ENCODE measurements around the gene KCNIP2. TPM values are rescaled to one million over a fixed set of nuclear protein-coding genes. Genes with fewer than 3 reads are reported as not detected.

The KCNIP2 gene
- total RNA-seq, 4 donors from 2014 or later, result 3.5 to 11.6 (median 5.5) TPM

- Histone ChIP-seq H3K4me3 (peak overlapping the region; percentile 28 to 56 (median 51)), H3K9me3 (no peaks in the 10 kb centered on the region), H3K4me1 (peaks cover 3 to 48% (median 24%) of the 10 kb centered on the region in 4 donors), H3K27me3 (peaks cover 0 to 22% of the 10 kb centered on the region in 2 donors), H3K27ac (no peak overlapping the region), H3K36me3 (peaks cover 0 to 4% (median 0%) of the 10 kb centered on the region in 3 donors)
- TF ChIP-seq, protein P1, sequence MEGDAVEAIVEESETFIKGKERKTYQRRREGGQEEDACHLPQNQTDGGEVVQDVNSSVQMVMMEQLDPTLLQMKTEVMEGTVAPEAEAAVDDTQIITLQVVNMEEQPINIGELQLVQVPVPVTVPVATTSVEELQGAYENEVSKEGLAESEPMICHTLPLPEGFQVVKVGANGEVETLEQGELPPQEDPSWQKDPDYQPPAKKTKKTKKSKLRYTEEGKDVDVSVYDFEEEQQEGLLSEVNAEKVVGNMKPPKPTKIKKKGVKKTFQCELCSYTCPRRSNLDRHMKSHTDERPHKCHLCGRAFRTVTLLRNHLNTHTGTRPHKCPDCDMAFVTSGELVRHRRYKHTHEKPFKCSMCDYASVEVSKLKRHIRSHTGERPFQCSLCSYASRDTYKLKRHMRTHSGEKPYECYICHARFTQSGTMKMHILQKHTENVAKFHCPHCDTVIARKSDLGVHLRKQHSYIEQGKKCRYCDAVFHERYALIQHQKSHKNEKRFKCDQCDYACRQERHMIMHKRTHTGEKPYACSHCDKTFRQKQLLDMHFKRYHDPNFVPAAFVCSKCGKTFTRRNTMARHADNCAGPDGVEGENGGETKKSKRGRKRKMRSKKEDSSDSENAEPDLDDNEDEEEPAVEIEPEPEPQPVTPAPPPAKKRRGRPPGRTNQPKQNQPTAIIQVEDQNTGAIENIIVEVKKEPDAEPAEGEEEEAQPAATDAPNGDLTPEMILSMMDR (IDR thresholded peaks at IDR 0.05), result no peak
- TF ChIP-seq POLR2A (IDR thresholded peaks at IDR 0.05), result no peak
- peak in 1 of 3 donors; percentile 44 for DNase-seq
These were observed 63.3 kb downstream of the KCNIP2 start for GRCh38 chr10:101780187-101780817.

- Histone ChIP-seq H3K9me3 (no peaks in the 10 kb centered on the region), H3K27me3 (peaks cover 0 to 28% of the 10 kb centered on the region in 2 donors), H3K36me3 (no peaks in the 10 kb centered on the region), H3K4me3 (peak overlapping the region; percentile 28 to 56 (median 51)), H3K27ac (no peak overlapping the region), H3K4me1 (peaks cover 3 to 55% (median 30%) of the 10 kb centered on the region in 4 donors)
- peak; percentile 81 to 92 (median 90) for DNase-seq
- TF ChIP-seq, protein P1 (IDR thresholded peaks at IDR 0.05), result peak; percentile 47 to 95 (median 74)
- TF ChIP-seq POLR2A (IDR thresholded peaks at IDR 0.05), result no peak
These were observed 63.9 kb downstream of the KCNIP2 start for GRCh38 chr10:101779544-101780186.

DNA sequence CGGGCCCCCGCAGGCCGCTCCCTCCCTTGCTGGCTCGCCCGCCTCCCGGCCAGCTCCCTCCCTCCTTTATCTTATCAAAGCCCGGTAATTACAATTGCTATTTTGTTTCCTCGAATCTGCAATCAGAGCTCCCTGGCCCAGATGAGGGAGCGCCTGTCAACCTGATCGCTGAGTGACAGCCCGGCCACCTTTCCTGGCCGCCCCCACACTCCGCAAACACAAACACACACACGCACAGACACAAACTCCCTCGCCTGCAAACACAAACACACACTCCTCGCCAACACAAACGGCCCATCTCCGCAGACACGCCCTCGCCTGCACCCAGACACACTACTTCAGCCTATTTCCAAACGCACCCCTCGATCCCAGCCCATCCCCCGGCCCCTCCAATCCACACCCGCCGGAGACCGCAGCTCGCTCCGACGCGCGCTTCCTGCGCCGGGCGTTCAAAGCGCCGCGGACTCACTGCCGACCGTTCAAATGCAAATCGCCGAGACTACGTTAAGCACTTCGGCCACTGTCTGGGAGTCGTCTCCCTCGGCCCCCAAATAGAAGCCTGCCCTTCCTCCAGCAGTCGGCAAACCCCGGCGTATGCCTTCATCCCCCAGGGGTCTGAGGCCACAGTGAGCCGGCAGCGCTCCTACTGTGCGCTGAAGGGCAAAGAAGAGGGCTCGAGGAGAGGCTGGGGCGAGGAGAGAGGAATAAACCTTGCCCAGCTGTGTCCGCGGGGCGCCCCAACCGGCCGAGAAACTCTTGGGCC, 64.6 kb downstream of the KCNIP2 start:
- Histone ChIP-seq H3K9me3 (no peaks in the 10 kb centered on the region), H3K27ac (no peak overlapping the region), H3K36me3 (no peaks in the 10 kb centered on the region), H3K27me3 (peaks cover 0 to 34% of the 10 kb centered on the region in 2 donors), H3K4me3 (peak overlapping the region; percentile 28 to 56 (median 51)), H3K4me1 (peaks cover 3 to 55% (median 30%) of the 10 kb centered on the region in 4 donors)
- peak; percentile 29 to 77 (median 75) for DNase-seq
- TF ChIP-seq POLR2A (IDR thresholded peaks at IDR 0.05), result no peak
- TF ChIP-seq, protein P1 (IDR thresholded peaks at IDR 0.05), result no peak

DNA sequence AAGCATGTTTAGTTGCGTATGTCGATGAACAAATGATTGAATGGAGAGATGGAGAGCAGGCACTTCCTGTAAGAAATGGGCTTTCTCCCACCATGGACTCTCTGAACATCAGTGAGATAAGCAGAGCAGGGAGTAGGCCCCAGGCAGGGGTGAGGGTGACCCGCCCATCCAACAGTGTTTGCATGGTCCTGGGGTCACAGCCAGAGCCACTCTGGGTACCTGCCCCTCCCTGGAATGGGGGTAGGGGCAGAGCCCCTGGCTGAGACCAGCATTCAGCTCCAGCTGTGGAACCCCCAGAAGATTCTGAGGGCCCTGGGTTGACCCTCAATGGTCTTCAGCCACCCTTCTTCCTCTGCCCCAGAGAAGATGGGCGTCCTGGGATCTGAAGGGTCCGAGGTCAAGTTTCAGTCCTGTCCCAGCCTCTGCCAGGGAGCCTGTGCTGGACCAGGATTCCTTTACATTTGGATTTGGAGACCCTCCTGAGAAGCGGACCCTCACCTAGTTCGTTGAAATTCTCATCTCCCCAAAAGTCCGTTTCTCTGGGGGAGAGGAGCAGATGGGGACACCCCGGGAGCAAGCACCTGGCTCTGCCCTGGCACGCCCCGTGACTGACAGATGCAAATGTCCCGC, 65.3 kb downstream of the KCNIP2 start:
- Histone ChIP-seq H3K9me3 (no peaks in the 10 kb centered on the region), H3K4me3 (peak overlapping the region in 1 of 4 donors; percentile 48), H3K4me1 (peaks cover 3 to 51% (median 30%) of the 10 kb centered on the region in 4 donors), H3K27ac (no peak overlapping the region), H3K27me3 (peaks cover 0 to 38% of the 10 kb centered on the region in 2 donors), H3K36me3 (no peaks in the 10 kb centered on the region)
- peak in 2 of 3 donors; percentile 27 to 32 for DNase-seq
- TF ChIP-seq, protein P1 (IDR thresholded peaks at IDR 0.05), result no peak
- TF ChIP-seq POLR2A (IDR thresholded peaks at IDR 0.05), result no peak

- TF ChIP-seq, protein P1 (IDR thresholded peaks at IDR 0.05), result no peak
- no peak for TF ChIP-seq POLR2A (IDR thresholded peaks at IDR 0.05)
- peak in 1 of 3 donors; percentile 46 for DNase-seq
- Histone ChIP-seq H3K27me3 (peaks cover 0 to 43% of the 10 kb centered on the region in 2 donors), H3K9me3 (no peaks in the 10 kb centered on the region), H3K4me1 (peaks cover 3 to 48% (median 30%) of the 10 kb centered on the region in 4 donors), H3K4me3 (no peak overlapping the region), H3K27ac (no peak overlapping the region), H3K36me3 (no peaks in the 10 kb centered on the region)
These were observed 65.9 kb downstream of the KCNIP2 start for GRCh38 chr10:101777619-101778145.

Measured in Peyer's patch (tissue), 4 donors.